K562 (cell line): Measurements from ENCODE around the gene DDX39A. TPM values are rescaled to one million over a fixed set of nuclear protein-coding genes. Genes with fewer than 3 reads are reported as not detected.

Experiments used
- DACH1 ChIP-seq: fragments of 450-650 bp; IDR thresholded peaks from 2 replicates; pipeline ENCODE4 v1.6.1; 2018; ENCODE audit not compliant: partially characterized antibody
- EGR1 ChIP-seq: fragments of 450-650 bp; conservative IDR thresholded peaks from 2 replicates; pipeline ENCODE4 v1.6.1; 2017; ENCODE audit warnings: mild to moderate bottlenecking
- ETV6 ChIP-seq, 3 experiments: fragments of 150-350 bp in 1 of 3; sonication (generic) in 1 of 3; formaldehyde crosslinking in 1 of 3; IDR thresholded peaks; 2 replicates each; pipeline versions ENCODE4 v1.6.1 to v1.8.0; 2014 to 2022; ENCODE audit warnings: borderline replicate concordance in 2 of 3, low read depth in 2 of 3, antibody characterized with exemption in 1 of 3, low read length in 1 of 3, mild to moderate bottlenecking in 1 of 3, missing genetic modification reagents in 1 of 3
- GTF2F1 ChIP-seq: IDR thresholded peaks from 2 replicates; pipeline ENCODE4 v1.6.1; 2011; ENCODE audit warnings: low read depth, low read length, improper control_type of control experiment
- HMG20A ChIP-seq: fragments of 450-650 bp; formaldehyde crosslinking; conservative IDR thresholded peaks from 2 replicates; pipeline ENCODE4 v1.4.0; 2020; ENCODE audit warnings: mild to moderate bottlenecking, mixed read lengths
- LCOR ChIP-seq: sonication (generic); formaldehyde crosslinking; IDR thresholded peaks from 2 replicates; pipeline ENCODE4 v1.8.0; 2022; ENCODE audit warnings: mild to moderate bottlenecking, missing genetic modification reagents
- PML ChIP-seq: IDR thresholded peaks from 2 replicates; pipeline ENCODE4 v1.6.1; 2012; ENCODE audit warnings: low read length, inconsistent platforms
- PRMT5 ChIP-seq: sonication (generic); formaldehyde crosslinking; IDR thresholded peaks from 2 replicates; pipeline ENCODE4 v1.5.0; 2020; ENCODE audit warnings: missing genetic modification reagents
- PRPF4 ChIP-seq: fragments of 200-400 bp; formaldehyde crosslinking; IDR thresholded peaks from one replicate; pipeline ENCODE4 v1.6.1; 2017; ENCODE audit warnings: low read length, low read depth, mild to moderate bottlenecking; ENCODE audit not compliant: insufficient read depth, poor library complexity, severe bottlenecking
- PYGO2 ChIP-seq: fragments of 450-650 bp; IDR thresholded peaks from 2 replicates; pipeline ENCODE4 v1.6.1; 2016; ENCODE audit warnings: mild to moderate bottlenecking, missing genetic modification characterization, moderate library complexity, missing compliant biosample characterization
- SREBF2 ChIP-seq: sonication (generic); formaldehyde crosslinking; IDR thresholded peaks from 2 replicates; pipeline ENCODE4 v1.4.0; 2020; ENCODE audit warnings: mild to moderate bottlenecking, missing genetic modification reagents
- TAL1 ChIP-seq: fragments of 450-650 bp; IDR thresholded peaks from 2 replicates; pipeline ENCODE4 v1.6.1; 2016; ENCODE audit warnings: mild to moderate bottlenecking
- TEAD4 ChIP-seq, 2 experiments: sonication (generic) in 1 of 2; formaldehyde crosslinking in 1 of 2; IDR thresholded peaks; 2 replicates each; pipeline versions ENCODE4 v1.6.1 to v1.8.0; 2012 to 2022; ENCODE audit warnings: borderline replicate concordance in 1 of 2, inconsistent platforms in 1 of 2, low read length in 1 of 2, mild to moderate bottlenecking in 1 of 2, missing genetic modification reagents in 1 of 2
- U2AF1 ChIP-seq: fragments of 200-400 bp; formaldehyde crosslinking; optimal IDR thresholded peaks from 2 replicates; pipeline ENCODE3; 2017; ENCODE audit warnings: mild to moderate bottlenecking, low read depth, low read length, moderate library complexity
- ZNF445 ChIP-seq: fragments of 250-450 bp; sonication (Bioruptor Pico); IDR thresholded peaks from 2 replicates; pipeline ENCODE4 v1.4.0; 2020; ENCODE audit warnings: low read depth, mild to moderate bottlenecking, moderate library complexity
- polyA plus RNA-seq, 8 experiments: library from polyadenylated mRNA; depleted of rRNA in 4 of 8; stranded (reverse) in 5 of 8; unstranded in 3 of 8; fragments of >200 nt; fragmentation: Nextera tagmentation in 2 of 8; fragmentation: Illumina TruSeq in 1 of 8; extraction: Ambion mirVana in 2 of 8; extraction: Trizol in 1 of 8; gene quantifications; 2 replicates each; pipeline versions ENCODE4 v1.2.1 to v1.2.3, GENCODE V29; 2011 to 2014; ENCODE audit warnings: inconsistent platforms in 1 of 8, missing spikeins in 1 of 8
- total RNA-seq, 7 experiments: library from RNA; depleted of rRNA in 6 of 7; stranded (reverse); fragments of >200 nt in 6 of 7; fragmentation: Illumina TruSeq in 2 of 7; extraction: Trizol in 2 of 7; gene quantifications; 2 replicates each; pipeline versions ENCODE4 v1.2.1 to v1.2.3, GENCODE V29; 2011 to 2021; ENCODE audit warnings: low replicate concordance in 1 of 7
- TF ChIP-seq, protein P1 (sequence below): IDR thresholded peaks from 2 replicates; pipeline ENCODE4 v1.6.1; 2012; ENCODE audit warnings: low read depth, low read length, improper control_type of control experiment, borderline replicate concordance
- TF ChIP-seq, protein P2 (sequence below): sonication (generic); formaldehyde crosslinking; IDR thresholded peaks from 2 replicates; pipeline ENCODE4 v1.8.1; 2023; ENCODE audit warnings: mild to moderate bottlenecking, missing genetic modification reagents
- TF ChIP-seq, protein P3 (sequence below), 2 experiments: fragments of 200-800 bp in 1 of 2; sonication (Bioruptor generic) in 1 of 2; sonication (generic) in 1 of 2; formaldehyde crosslinking in 1 of 2; IDR thresholded peaks in 1 of 2; conservative IDR thresholded peaks in 1 of 2; 2 replicates each; pipeline versions ENCODE4 v1.5.0 to v1.6.1; 2016 to 2020; ENCODE audit warnings: missing compliant biosample characterization in 1 of 2, missing genetic modification characterization in 1 of 2, missing genetic modification reagents in 1 of 2
- TF ChIP-seq, protein P4 (sequence below): fragments of 250-450 bp; sonication (Bioruptor Pico); IDR thresholded peaks from 2 replicates; pipeline ENCODE4 v1.5.0; 2020; ENCODE audit warnings: mild to moderate bottlenecking, borderline replicate concordance
- TF ChIP-seq, protein P5 (sequence below): fragments of 250-450 bp; sonication (Bioruptor Pico); IDR thresholded peaks from 2 replicates; pipeline ENCODE4 v1.6.1; 2021; ENCODE audit warnings: mild to moderate bottlenecking

The DDX39A gene
- total and polyA plus RNA-seq, 9 of the 15 experiments (the other 6 are each of a cell fraction or from before 2014, with no cell fraction given): 90.3 to 250 (median 188) TPM

DNA sequence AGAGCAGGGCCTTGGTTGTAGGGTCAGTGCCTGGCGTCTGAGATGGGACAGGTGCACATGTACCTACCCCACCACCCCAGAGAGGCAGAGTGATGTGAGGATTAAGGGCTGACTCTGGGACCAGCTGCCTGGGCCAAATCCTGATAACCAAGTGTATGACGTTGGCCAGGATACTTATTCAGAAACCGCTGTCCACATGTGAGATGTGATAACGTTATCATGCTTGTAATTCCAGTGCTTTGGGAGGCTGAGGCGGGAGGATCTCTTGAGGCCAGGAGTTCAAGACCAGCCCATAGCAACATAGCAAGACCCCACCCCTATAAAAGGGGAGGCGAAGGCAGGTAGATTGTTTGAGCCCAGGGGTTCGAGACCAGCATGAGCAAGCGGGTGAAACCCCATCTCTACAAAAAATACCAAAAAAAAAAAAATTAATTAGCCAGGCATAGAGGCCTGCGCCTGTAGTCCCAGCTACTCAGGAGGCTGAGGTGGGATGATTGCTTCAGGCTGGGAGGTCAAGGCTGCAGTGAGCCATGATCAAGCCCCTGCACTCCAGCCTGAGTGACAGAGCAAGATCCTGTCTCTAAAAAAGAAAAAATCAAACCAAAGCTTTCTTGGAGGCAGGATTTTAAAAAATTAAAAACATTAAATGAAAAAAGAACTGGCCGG, 27.9 kb downstream of the DDX39A start (continued):
- no peak for TF ChIP-seq ZNF445 (CRISPR knock-in tag)
- TF ChIP-seq, protein P1, sequence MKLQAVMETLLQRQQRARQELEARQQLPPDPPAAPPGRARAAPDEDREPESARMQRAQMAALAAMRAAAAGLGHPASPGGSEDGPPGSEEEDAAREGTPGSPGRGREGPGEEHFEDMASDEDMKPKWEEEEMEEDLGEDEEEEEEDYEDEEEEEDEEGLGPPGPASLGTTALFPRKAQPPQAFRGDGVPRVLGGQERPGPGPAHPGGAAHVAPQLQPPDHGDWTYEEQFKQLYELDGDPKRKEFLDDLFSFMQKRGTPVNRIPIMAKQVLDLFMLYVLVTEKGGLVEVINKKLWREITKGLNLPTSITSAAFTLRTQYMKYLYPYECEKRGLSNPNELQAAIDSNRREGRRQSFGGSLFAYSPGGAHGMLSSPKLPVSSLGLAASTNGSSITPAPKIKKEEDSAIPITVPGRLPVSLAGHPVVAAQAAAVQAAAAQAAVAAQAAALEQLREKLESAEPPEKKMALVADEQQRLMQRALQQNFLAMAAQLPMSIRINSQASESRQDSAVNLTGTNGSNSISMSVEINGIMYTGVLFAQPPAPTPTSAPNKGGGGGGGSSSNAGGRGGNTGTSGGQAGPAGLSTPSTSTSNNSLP: no peak
- TF ChIP-seq, protein P2, sequence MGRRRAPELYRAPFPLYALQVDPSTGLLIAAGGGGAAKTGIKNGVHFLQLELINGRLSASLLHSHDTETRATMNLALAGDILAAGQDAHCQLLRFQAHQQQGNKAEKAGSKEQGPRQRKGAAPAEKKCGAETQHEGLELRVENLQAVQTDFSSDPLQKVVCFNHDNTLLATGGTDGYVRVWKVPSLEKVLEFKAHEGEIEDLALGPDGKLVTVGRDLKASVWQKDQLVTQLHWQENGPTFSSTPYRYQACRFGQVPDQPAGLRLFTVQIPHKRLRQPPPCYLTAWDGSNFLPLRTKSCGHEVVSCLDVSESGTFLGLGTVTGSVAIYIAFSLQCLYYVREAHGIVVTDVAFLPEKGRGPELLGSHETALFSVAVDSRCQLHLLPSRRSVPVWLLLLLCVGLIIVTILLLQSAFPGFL (CRISPR knock-in tag): no peak
- TF ChIP-seq, protein P3, sequence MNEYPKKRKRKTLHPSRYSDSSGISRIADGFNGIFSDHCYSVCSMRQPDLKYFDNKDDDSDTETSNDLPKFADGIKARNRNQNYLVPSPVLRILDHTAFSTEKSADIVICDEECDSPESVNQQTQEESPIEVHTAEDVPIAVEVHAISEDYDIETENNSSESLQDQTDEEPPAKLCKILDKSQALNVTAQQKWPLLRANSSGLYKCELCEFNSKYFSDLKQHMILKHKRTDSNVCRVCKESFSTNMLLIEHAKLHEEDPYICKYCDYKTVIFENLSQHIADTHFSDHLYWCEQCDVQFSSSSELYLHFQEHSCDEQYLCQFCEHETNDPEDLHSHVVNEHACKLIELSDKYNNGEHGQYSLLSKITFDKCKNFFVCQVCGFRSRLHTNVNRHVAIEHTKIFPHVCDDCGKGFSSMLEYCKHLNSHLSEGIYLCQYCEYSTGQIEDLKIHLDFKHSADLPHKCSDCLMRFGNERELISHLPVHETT (CRISPR knock-in tag; conservative IDR thresholded peaks at IDR 0.05 in 1 of 2, IDR thresholded peaks at IDR 0.05 in 1 of 2): 0 out of 4 replicates have a peak, but pooled peaks of 1 of the 2 experiments have one; percentile 38
- no peak for TF ChIP-seq U2AF1
- TF ChIP-seq PRPF4: no peak
- TF ChIP-seq GTF2F1: no peak
- TF ChIP-seq PRMT5: no peak
- TF ChIP-seq LCOR: no peak
- TF ChIP-seq SREBF2: no peak
- TF ChIP-seq HMG20A: no peak
- TF ChIP-seq PYGO2 (tag): no peak
- TF ChIP-seq DACH1: peak; percentile 29
- TF ChIP-seq, protein P4, sequence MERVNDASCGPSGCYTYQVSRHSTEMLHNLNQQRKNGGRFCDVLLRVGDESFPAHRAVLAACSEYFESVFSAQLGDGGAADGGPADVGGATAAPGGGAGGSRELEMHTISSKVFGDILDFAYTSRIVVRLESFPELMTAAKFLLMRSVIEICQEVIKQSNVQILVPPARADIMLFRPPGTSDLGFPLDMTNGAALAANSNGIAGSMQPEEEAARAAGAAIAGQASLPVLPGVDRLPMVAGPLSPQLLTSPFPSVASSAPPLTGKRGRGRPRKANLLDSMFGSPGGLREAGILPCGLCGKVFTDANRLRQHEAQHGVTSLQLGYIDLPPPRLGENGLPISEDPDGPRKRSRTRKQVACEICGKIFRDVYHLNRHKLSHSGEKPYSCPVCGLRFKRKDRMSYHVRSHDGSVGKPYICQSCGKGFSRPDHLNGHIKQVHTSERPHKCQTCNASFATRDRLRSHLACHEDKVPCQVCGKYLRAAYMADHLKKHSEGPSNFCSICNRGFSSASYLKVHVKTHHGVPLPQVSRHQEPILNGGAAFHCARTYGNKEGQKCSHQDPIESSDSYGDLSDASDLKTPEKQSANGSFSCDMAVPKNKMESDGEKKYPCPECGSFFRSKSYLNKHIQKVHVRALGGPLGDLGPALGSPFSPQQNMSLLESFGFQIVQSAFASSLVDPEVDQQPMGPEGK: no peak
- TF ChIP-seq, protein P5, sequence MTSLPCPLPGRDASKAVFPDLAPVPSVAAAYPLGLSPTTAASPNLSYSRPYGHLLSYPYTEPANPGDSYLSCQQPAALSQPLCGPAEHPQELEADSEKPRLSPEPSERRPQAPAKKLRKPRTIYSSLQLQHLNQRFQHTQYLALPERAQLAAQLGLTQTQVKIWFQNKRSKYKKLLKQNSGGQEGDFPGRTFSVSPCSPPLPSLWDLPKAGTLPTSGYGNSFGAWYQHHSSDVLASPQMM (CRISPR knock-in tag): no peak
- TF ChIP-seq ETV6 (IDR thresholded peaks at IDR 0.05; ENCODE audit: borderline replicate concordance in 1 of 2, low read depth in 2 of 2, low read length in 1 of 2): no peak
- no peak for TF ChIP-seq ETV6 (CRISPR knock-in tag; IDR thresholded peaks at IDR 0.05; ENCODE audit: borderline replicate concordance)
- peak; percentile 96 for TF ChIP-seq TAL1
- TF ChIP-seq PML: peak; percentile 90
- peak; percentile 97 for TF ChIP-seq TEAD4 (IDR thresholded peaks at IDR 0.05; ENCODE audit: low read length)
- TF ChIP-seq TEAD4 (CRISPR knock-in tag; IDR thresholded peaks at IDR 0.05; ENCODE audit: borderline replicate concordance): no peak
- TF ChIP-seq EGR1: no peak
